GM21576 (cell line): Measurements from ENCODE around the gene NASP.

Experiments used
- ATAC-seq: cut with Tn5 transposase; IDR thresholded peaks from one replicate; pipeline ENCODE4 v1.9.1; 2021; ENCODE audit warnings: mild to moderate bottlenecking, moderate library complexity; ENCODE audit not compliant: unreplicated experiment

The NASP gene

GRCh38 chr1:45617618-45618017 is 33.8 kb downstream of the NASP start:
- ATAC-seq = no peak

GRCh38 chr1:45619149-45619921 is 35.5 kb downstream of the NASP start:
- no peak for ATAC-seq

DNA sequence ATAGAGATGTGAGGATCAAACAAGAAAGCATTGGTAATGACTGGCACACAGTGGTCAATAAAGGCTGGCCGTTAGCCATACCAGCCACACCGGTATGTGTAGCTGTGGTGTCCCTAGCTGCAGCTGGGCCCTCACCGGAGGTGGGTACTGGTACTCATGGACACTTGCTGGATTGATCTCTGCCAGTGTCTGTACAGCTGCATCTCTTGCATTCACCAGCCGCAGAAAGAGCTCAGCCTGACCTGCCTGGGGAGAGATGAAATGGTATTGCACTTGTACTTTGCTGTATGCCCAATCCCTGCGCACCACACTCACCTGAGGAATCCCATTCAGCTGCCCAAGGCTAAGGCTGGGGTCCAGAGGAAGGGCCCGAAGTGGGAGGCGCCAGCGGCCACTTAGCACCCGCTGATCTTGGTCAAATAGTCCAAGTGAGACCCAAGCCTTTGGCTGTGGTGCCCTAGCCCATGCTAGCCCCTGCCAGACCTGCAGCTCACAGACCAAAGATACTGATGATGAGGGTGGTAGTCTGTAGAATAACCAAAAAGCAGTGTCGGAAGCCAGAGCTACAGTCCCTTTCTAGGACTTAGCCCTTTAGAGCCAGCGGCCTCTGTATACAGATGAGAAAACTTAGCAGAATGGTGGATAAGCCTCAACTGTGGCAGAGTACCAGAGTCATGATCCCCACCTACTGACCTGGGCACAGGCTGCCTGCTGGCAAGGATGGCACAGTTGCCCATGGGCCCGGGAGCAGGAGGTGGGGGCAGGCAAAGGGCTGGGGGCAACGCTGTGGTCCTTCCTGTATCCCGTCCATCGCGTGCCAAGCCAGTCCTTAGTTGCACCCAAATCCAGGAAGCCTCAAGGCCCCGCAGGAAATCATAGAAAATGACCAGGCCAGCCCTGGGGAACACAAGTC is 37.0 kb downstream of the NASP start:
- no peak for ATAC-seq

- ATAC-seq = no peak
Observed at GRCh38 chr1:45621501-45621836, 37.6 kb downstream of the NASP start.

GRCh38 chr1:45621895-45622523 is 38.2 kb downstream of the NASP start:
- no peak for ATAC-seq

DNA sequence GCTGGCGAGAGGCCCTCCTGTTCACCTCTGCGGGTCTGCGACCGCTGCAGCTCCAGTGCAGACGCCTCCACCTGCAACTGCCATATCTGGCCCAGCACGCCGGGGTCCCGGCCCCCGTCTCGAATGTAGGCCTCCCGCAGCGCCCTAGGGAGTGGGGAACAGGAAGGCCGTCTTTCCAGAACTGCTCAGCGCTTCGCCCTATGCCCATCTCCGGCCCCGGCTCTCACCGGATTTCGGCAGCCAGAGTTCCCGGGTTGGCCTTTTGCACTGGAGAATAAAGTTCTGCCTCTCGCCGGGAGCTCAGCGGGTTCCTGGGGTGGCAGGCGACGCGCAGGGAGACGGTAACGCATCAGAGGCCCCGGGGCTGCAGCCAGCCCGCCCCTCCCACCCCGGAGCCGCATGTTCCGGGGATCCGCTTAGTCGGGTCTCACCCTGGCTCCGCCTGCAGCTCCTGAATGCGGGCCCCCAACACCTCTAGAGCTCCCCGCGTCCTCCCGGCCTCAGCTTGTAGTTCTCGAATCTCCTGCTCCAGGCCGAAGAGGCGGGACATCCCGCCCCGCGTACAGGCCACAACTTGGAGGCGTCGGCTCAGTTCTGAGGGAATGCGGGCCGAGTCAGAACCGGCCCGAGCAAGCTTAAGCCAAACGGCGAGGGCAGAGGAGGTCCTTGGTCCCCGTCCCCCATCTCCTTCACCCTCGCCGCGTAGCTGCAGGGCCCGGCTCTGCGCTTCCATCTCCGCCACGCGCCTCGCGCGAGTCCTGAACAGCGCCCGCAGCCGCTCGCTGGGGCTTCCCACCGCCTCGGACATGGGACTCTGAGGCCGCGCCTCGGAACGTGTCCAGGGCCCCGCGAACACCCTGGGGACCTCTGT is 38.9 kb downstream of the NASP start:
- no peak for ATAC-seq

- ATAC-seq = no peak
Observed at GRCh38 chr1:45623972-45624371, 40.1 kb downstream of the NASP start, which contains the start of gene CCDC17. Gene CCDC17, minus strand, starts transcription at chr1:45624054. Its CDS starts 145 bp downstream, at chr1:45623909.

- ATAC-seq = no peak
Observed at GRCh38 chr1:45629035-45629434, 45.2 kb downstream of the NASP start.

DNA sequence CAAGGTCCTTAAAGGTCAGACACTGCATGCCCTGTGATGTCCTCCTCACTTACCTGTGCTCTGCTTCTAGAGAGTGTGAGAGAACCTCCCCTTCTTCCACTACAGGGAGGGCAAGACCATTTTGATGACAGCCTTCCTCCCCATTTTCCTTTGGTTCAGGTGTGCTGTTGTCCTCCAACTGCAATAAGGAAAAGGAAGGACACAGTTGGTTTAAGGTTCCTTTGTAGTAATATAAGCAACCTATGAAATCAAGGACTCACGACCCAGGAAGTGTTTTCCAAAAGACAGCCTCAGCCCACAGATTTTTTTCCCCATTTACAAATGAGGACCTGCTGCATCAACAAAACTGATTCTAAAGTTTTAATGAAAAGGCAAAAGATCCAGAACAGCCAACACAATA is 46.6 kb downstream of the NASP start:
- no peak for ATAC-seq

- ATAC-seq = no peak
Observed at GRCh38 chr1:45635211-45635610, 51.4 kb downstream of the NASP start.

DNA sequence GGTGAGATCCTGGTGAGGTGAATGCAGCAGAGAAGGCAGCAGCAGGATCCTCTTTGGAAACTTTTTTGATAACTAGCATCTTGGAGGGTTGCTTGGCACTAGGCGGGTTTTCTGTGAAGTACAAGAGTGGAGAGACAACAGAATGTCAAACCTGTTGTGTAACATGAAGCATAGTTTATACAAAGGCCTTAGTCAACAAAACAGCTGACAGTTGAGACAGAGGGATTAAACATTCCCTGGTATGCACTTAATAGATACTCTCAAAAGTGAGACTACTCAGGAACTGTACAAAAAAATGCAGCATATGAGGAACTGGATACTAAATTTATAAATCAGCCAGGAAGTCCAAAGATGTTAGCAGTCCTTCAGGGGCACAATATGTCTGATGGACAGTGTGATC is 56.5 kb downstream of the NASP start:
- ATAC-seq = no peak

- ATAC-seq = no peak
Observed at GRCh38 chr1:45643321-45643720, 59.5 kb downstream of the NASP start.

- ATAC-seq = no peak
Observed at GRCh38 chr1:45643978-45644377, 60.1 kb downstream of the NASP start.

GRCh38 chr1:45644661-45645060 is 60.8 kb downstream of the NASP start:
- no peak for ATAC-seq

- ATAC-seq = no peak
Observed at GRCh38 chr1:45647248-45648021, 63.6 kb downstream of the NASP start.

DNA sequence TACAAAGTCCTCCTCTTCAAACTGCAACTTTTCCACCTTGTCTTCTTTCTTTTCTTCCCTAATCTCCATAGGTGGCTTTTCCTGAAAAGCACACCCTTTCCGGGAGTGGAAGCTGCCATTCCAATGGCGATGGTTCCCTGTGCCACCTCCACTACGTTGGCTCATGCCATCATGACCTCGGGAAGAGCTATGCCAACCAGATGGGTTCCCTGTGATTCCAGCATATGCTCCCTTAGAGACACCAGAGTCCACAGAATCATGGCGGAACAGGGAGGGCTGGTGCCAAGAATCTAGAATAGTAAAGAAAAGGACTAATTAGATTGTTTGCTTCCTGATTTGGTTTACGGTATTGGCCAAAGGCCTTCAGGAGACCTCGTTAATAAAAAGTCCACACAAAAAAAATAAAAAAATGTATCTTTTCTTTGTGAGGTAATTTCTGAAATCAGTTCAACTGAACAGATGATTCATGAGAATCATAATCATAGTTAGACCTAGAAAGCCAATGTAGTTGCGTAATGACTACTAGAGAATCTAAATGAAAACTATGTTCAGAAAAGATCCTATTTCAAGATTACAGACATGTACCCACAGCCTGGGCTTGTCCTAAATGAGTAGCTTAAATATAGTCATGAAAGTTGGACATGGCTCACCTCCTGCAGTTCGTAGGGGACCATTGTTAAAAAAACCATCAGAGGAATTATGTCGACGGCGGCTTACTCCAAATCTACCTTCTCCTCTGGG is 70.9 kb downstream of the NASP start:
- ATAC-seq = no peak

GRCh38 chr1:45656573-45657226 is 72.9 kb downstream of the NASP start:
- ATAC-seq = no peak

DNA sequence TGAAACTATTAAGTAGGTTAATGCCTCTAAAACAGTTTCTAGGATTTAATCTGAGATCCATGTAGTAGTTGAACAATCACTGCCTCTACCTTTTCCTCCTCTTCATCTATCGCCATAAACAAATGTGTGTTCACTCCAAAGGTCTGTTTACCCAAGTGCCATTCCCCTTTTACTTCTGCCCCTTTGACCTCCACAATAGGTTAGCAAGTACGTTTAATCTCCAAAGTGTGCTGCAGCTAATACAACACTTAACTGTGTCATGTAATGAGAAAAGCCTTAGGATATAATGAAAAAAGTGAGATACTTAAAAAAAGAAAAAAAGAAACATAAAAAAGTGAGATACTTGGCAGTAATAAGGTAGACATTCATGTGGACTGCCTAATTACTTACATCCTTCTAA is 74.3 kb downstream of the NASP start:
- ATAC-seq = no peak

GRCh38 chr1:45659222-45659621 is 75.4 kb downstream of the NASP start:
- ATAC-seq = no peak
